Heart left ventricle (tissue), 16 donors: Measurements from ENCODE around the gene MICALL2. TPM values are rescaled to one million over a fixed set of nuclear protein-coding genes. Genes with fewer than 3 reads are reported as not detected.

Experiments
- ATAC-seq, 4 donors: fragments of 200-7000 bp; cut with Tn5 transposase; one replicate each; pipeline ENCODE4 v1.9.1; 2020 to 2022; ENCODE audit warnings: moderate library complexity in 4 of 4, mild to moderate bottlenecking in 3 of 4, moderate number of reproducible peaks in 1 of 4
- DNase-seq, 5 donors: peaks; one replicate each; pipeline ENCODE4 v3.0.0-alpha.2; 2020
- H3K27ac ChIP-seq, 12 donors: fragments of 200-600 bp; sonication (generic) in 4 of 12; one replicate each; pipeline versions ENCODE4 v1.5.0 to v1.8.0; 2016 to 2022; ENCODE audit warnings: mild to moderate bottlenecking in 2 of 12
- H3K27me3 ChIP-seq, 9 donors: fragments of 200-600 bp; sonication (generic) in 2 of 9; one replicate each; pipeline versions ENCODE4 v1.5.1 to v1.8.0; 2016 to 2022; ENCODE audit warnings: mild to moderate bottlenecking in 3 of 9
- H3K36me3 ChIP-seq, 9 donors: fragments of 200-600 bp; sonication (generic) in 2 of 9; one replicate each; pipeline versions ENCODE4 v1.5.0 to v1.8.0; 2018 to 2022; ENCODE audit warnings: mild to moderate bottlenecking in 2 of 9
- H3K4me1 ChIP-seq, 12 donors: fragments of 200-600 bp; sonication (generic) in 4 of 12; one replicate each; pipeline versions ENCODE4 v1.5.0 to v1.8.0; 2016 to 2022; ENCODE audit warnings: mild to moderate bottlenecking in 3 of 12
- H3K4me3 ChIP-seq, 12 donors: fragments of 200-600 bp; sonication (generic) in 4 of 12; one replicate each; pipeline versions ENCODE4 v1.5.0 to v1.8.0; 2017 to 2022; ENCODE audit warnings: mild to moderate bottlenecking in 9 of 12, moderate library complexity in 4 of 12
- H3K9me3 ChIP-seq, 12 donors: fragments of 200-600 bp; sonication (generic) in 4 of 12; one replicate each; pipeline versions ENCODE4 v1.5.0 to v1.8.0; 2016 to 2022; ENCODE audit warnings: mild to moderate bottlenecking in 1 of 12
- CTCF ChIP-seq, 12 donors: fragments of 200-600 bp; sonication (generic) in 4 of 12; IDR thresholded peaks; one replicate each; pipeline versions ENCODE4 v1.5.0 to v1.8.0; 2018 to 2022; ENCODE audit warnings: antibody characterized with exemption in 12 of 12, mild to moderate bottlenecking in 5 of 12
- POLR2A ChIP-seq, 2 donors: fragments of 450-650 bp; IDR thresholded peaks; one replicate each; pipeline ENCODE4 v1.6.1; 2017; ENCODE audit warnings: antibody characterized with exemption in 2 of 2, mild to moderate bottlenecking in 2 of 2, moderate library complexity in 2 of 2
- WGBS, 4 donors: extraction: QIAGEN DNeasy Blood & Tissue Kit in 2 of 4; methylation state at CpG; one replicate each; pipeline versions ENCODE4 v1.1.5 to v1.1.7; 2013 to 2018; 5-methylcytosine and 5-hydroxymethylcytosine counted together
- intact Hi-C, 10 donors: fragments of 100-400 bp; cut with DNase I; formaldehyde crosslinking; loops; one replicate each; pipeline versions ENCODE4 v1.11.1 to v1.14.2; 2022
- polyA plus RNA-seq, 2 donors: library from polyadenylated mRNA; stranded (reverse); fragments of 200-250 nt; gene quantifications; one replicate each; pipeline ENCODE4 v1.2.3, GENCODE V29; 2013
- total RNA-seq, 9 donors: library from RNA; depleted of rRNA in 2 of 9; stranded (reverse); fragments of >200 nt in 2 of 9; fragmentation: NEBNext Ultra II Directional in 3 of 9; extraction: Animal tissue kit (Norgen Biotek cat#: 25700) in 3 of 9; gene quantifications; one replicate each; pipeline versions ENCODE4 v1.1.0 to v1.2.4, GENCODE V29; 2016 to 2023
- donor health status: ischemic (EF 13 %, LVEDD 7.1; RV severe dilation, severe dysfunction).
- donor health status: healthy with polysubstance abuse.
- donor health status: DM: no; HTN: yes; CAD: no.
- donor health status: DM: no; HTN: no; CAD: no.
- donor health status: ischemic (EF 25% LVEDD 6.9; RV normal size, moderate dysfunction).
- donor health status: ischemic (EF 25% LVEDD 5.7; RV mildly dilated, moderate dysfunction).
- donor health status: healthy.
- donor health status: DM: yes; HTN: yes; CAD: no.
- donor health status: ischemic (EF 35%, LVEDD 5.7; RV mildly dilated, moderate dysfunction).
- donor health status: nonischemic (EF 11% LVEDD 7.7; RV severe dilation, severe dysfunction).
- donor health status: DM: yes; HTN: yes; CAD: no.
- donor health status: PGD.
- donor health status: ischemic (EF 29% LVEDD 5.4; RV normal size, mild dysfunction).
- donor health status: nonischemic (EF 23%, LVEDD 6.1; RV moderate dilation, normal function).

The MICALL2 gene
- total and polyA plus RNA-seq, 11 donors = 2.5 to 18.3 (median 8.4) TPM

GRCh38 chr7:1460821-1461645 is 1.8 kb upstream of the MICALL2 start:
- intact Hi-C loops = no loop called here
- H3K36me3 ChIP-seq = no peaks in the 10 kb centered on the region
- TF ChIP-seq POLR2A (IDR thresholded peaks at IDR 0.05) = no peak
- no peak for TF ChIP-seq CTCF (IDR thresholded peaks at IDR 0.05)
- DNase-seq = peak in 4 of 5 donors; percentile 57 to 73 (median 66)
- H3K27me3 ChIP-seq = no peaks in the 10 kb centered on the region
- peak; percentile 1 to 12 (median 3) for ATAC-seq
- H3K4me1 ChIP-seq = peaks cover 3 to 66% (median 37%) of the 10 kb centered on the region in 12 donors
- peak overlapping the region in 10 of 12 donors; percentile 44 to 96 (median 86) for H3K4me3 ChIP-seq
- 22 to 40% (median 33%) methylated on average over 29 to 30 of the region's 30 CpGs for WGBS, 4 donors
- H3K27ac ChIP-seq = peak overlapping the region; percentile 53 to 90 (median 79)
- H3K9me3 ChIP-seq = no peaks in the 10 kb centered on the region

- ATAC-seq = no peak
- peak in 2 of 5 donors; percentile 41 to 60 for DNase-seq
Measured at GRCh38 chr7:1459920-1460820, 900 bp upstream of the MICALL2 start.

GRCh38 chr7:1459512-1459892 is 232 bp upstream of the MICALL2 start:
- DNase-seq (peak; percentile 100), ATAC-seq (peak; percentile 93 to 95 (median 94))
- intact Hi-C loops = no loop called here
- 0 to 2% (median 1%) methylated on average over 2 to 35 of the region's 35 CpGs for WGBS, 4 donors
- H3K36me3 ChIP-seq = no peaks in the 10 kb centered on the region
- H3K27ac ChIP-seq = peak overlapping the region in 10 of 12 donors; percentile 75 to 90 (median 85)
- peak overlapping the region; percentile 52 to 97 (median 90) for H3K4me3 ChIP-seq
- TF ChIP-seq CTCF (IDR thresholded peaks at IDR 0.05) (no peak), POLR2A (IDR thresholded peaks at IDR 0.05) (no peak)
- no peaks in the 10 kb centered on the region for H3K27me3 ChIP-seq
- peaks cover 3 to 81% (median 50%) of the 10 kb centered on the region in 12 donors for H3K4me1 ChIP-seq
- no peaks in the 10 kb centered on the region for H3K9me3 ChIP-seq

More at GRCh38 chr7:1459920-1460820, 900 bp upstream of the MICALL2 start:
- Histone ChIP-seq H3K9me3 (no peaks in the 10 kb centered on the region), H3K4me1 (peaks cover 3 to 74% (median 45%) of the 10 kb centered on the region in 12 donors), H3K4me3 (peak overlapping the region; percentile 41 to 96 (median 84)), H3K27me3 (no peaks in the 10 kb centered on the region), H3K27ac (peak overlapping the region; percentile 53 to 90 (median 79)), H3K36me3 (no peaks in the 10 kb centered on the region)
- WGBS, 4 donors = 10 to 16% (median 13%) methylated on average over 26 to 30 of the region's 30 CpGs
- intact Hi-C loops = no loop called here
- TF ChIP-seq CTCF (IDR thresholded peaks at IDR 0.05) = no peak
- TF ChIP-seq POLR2A (IDR thresholded peaks at IDR 0.05) = no peak
